Measurements from ENCODE around the gene LRRC70.
A peak's percentile ranks its signal among the peaks of the same experiment; 100 is the strongest.

The LRRC70 gene

GRCh38 chr5:62576570-62577170 lies 1.9 kb upstream of the LRRC70 start:
- no peak for FAIRE-seq

- FAIRE-seq = peak; percentile 3
Observed at GRCh38 chr5:62577488-62577887, 1.1 kb upstream of the LRRC70 start.

- FAIRE-seq = no peak
Observed at GRCh38 chr5:62579761-62580160, 1.1 kb downstream of the LRRC70 start.

GRCh38 chr5:62581836-62582597 lies 3.4 kb downstream of the LRRC70 start:
- no peak for FAIRE-seq

- FAIRE-seq = no peak
Observed at GRCh38 chr5:62584391-62584790, 5.8 kb downstream of the LRRC70 start.

GRCh38 chr5:62585306-62585705 lies 6.7 kb downstream of the LRRC70 start:
- no peak for FAIRE-seq

GRCh38 chr5:62585751-62586150 lies 7.1 kb downstream of the LRRC70 start:
- no peak for FAIRE-seq

- no peak for FAIRE-seq
Observed at GRCh38 chr5:62587737-62588136, 9.1 kb downstream of the LRRC70 start.

- FAIRE-seq = no peak
Observed at GRCh38 chr5:62588668-62589067, 10.0 kb downstream of the LRRC70 start.

GRCh38 chr5:62589504-62589903 lies 10.9 kb downstream of the LRRC70 start:
- FAIRE-seq = no peak

- no peak for FAIRE-seq
Observed at GRCh38 chr5:62590387-62590786, 11.8 kb downstream of the LRRC70 start.

- FAIRE-seq = no peak
Observed at GRCh38 chr5:62592558-62592957, 13.9 kb downstream of the LRRC70 start.

GRCh38 chr5:62593331-62593730 lies 14.7 kb downstream of the LRRC70 start:
- FAIRE-seq = no peak

- FAIRE-seq = no peak
Observed at GRCh38 chr5:62594364-62594984, 15.9 kb downstream of the LRRC70 start.

- no peak for FAIRE-seq
Observed at GRCh38 chr5:62596096-62596495, 17.5 kb downstream of the LRRC70 start.

GRCh38 chr5:62596691-62597090 lies 18.1 kb downstream of the LRRC70 start:
- FAIRE-seq = no peak

- FAIRE-seq = no peak
Observed at GRCh38 chr5:62597314-62597713, 18.7 kb downstream of the LRRC70 start.

GRCh38 chr5:62600560-62601252 lies 22.1 kb downstream of the LRRC70 start:
- FAIRE-seq = no peak

GRCh38 chr5:62603934-62604333 lies 25.3 kb downstream of the LRRC70 start:
- no peak for FAIRE-seq

GRCh38 chr5:62605638-62606037 lies 27.0 kb downstream of the LRRC70 start:
- FAIRE-seq = no peak

GRCh38 chr5:62606878-62607277 lies 28.3 kb downstream of the LRRC70 start:
- FAIRE-seq = no peak

- FAIRE-seq = no peak
Observed at GRCh38 chr5:62607615-62608014, 29.0 kb downstream of the LRRC70 start.

Data from A204.1 (cell line).